RWPE2 (cell line): Measurements from ENCODE around the gene MET.
"Not testable (repeated sequence)": the region's sequence is repeated elsewhere in the genome, so short reads cannot be mapped to it uniquely, and the experiment has no call there.

Experiments used
- ATAC-seq: fragments of 200-7000 bp; cut with Tn5 transposase; 3 replicates; pipeline ENCODE4 v1.9.1; 2021; ENCODE audit warnings: low read depth
- DNase-seq: peaks from one replicate; pipeline ENCODE4 v3.0.0-alpha.2; 2020; ENCODE audit warnings: low spot score
- H3K27ac ChIP-seq: fragments of 450-650 bp; 2 replicates; pipeline ENCODE4 v1.5.1; 2017; ENCODE audit warnings: mild to moderate bottlenecking; ENCODE audit not compliant: poor library complexity, severe bottlenecking
- H3K27me3 ChIP-seq: fragments of 250-450 bp; sonication (Bioruptor Pico); 2 replicates; pipeline ENCODE4 v1.5.1; 2021; ENCODE audit warnings: mild to moderate bottlenecking, moderate library complexity; ENCODE audit not compliant: insufficient read depth, poor library complexity, severe bottlenecking
- H3K36me3 ChIP-seq: fragments of 250-450 bp; sonication (Bioruptor Pico); 2 replicates; pipeline ENCODE4 v1.5.1; 2020; ENCODE audit warnings: low read depth, mild to moderate bottlenecking, moderate library complexity
- H3K4me1 ChIP-seq: fragments of 250-450 bp; sonication (Bioruptor Pico); 2 replicates; pipeline ENCODE4 v1.5.1; 2021; ENCODE audit warnings: mild to moderate bottlenecking, moderate library complexity; ENCODE audit not compliant: insufficient read depth, poor library complexity, severe bottlenecking
- H3K4me3 ChIP-seq: fragments of 250-450 bp; sonication (Bioruptor Pico); 2 replicates; pipeline ENCODE4 v1.5.1; 2021; ENCODE audit warnings: mild to moderate bottlenecking, moderate library complexity; ENCODE audit not compliant: severe bottlenecking
- H3K9me3 ChIP-seq: fragments of 250-450 bp; sonication (Bioruptor Pico); 2 replicates; pipeline ENCODE4 v1.5.1; 2021; ENCODE audit warnings: mild to moderate bottlenecking, moderate library complexity; ENCODE audit not compliant: severe bottlenecking
- TF ChIP-seq, protein P1 (sequence below): fragments of 450-650 bp; IDR thresholded peaks from one replicate; pipeline ENCODE4 v1.5.1; 2017; ENCODE audit warnings: mild to moderate bottlenecking, moderate library complexity; ENCODE audit not compliant: poor library complexity, severe bottlenecking

The MET gene

DNA sequence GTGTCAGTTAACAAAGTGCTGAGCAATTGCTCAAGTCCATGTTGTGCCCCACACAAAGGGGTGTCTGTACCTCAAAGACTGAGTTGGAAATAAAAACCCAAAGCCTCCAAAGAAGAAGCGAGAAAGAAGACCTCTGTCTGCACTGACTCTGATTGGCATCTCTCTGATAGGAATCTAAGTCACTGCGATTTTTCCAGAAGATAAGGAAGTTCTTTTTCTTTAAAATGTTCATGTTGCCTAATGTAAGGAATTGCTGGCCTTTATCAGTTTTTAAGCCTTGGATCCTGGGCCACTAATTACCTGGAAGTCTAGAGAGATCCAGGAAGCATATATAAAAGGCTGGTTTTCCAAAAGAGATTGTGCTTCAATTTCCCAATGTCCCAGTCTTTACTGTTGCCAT is 24.1 kb upstream of the MET start:
- DNase-seq (no peak), ATAC-seq (no peak)
- no peak overlapping the region for H3K27ac ChIP-seq
- H3K4me3 ChIP-seq: no peak overlapping the region
- no peaks in the 10 kb centered on the region for H3K27me3 ChIP-seq
- H3K9me3 ChIP-seq: no peaks in the 10 kb centered on the region
- no peaks in the 10 kb centered on the region for H3K36me3 ChIP-seq
- TF ChIP-seq, protein P1, sequence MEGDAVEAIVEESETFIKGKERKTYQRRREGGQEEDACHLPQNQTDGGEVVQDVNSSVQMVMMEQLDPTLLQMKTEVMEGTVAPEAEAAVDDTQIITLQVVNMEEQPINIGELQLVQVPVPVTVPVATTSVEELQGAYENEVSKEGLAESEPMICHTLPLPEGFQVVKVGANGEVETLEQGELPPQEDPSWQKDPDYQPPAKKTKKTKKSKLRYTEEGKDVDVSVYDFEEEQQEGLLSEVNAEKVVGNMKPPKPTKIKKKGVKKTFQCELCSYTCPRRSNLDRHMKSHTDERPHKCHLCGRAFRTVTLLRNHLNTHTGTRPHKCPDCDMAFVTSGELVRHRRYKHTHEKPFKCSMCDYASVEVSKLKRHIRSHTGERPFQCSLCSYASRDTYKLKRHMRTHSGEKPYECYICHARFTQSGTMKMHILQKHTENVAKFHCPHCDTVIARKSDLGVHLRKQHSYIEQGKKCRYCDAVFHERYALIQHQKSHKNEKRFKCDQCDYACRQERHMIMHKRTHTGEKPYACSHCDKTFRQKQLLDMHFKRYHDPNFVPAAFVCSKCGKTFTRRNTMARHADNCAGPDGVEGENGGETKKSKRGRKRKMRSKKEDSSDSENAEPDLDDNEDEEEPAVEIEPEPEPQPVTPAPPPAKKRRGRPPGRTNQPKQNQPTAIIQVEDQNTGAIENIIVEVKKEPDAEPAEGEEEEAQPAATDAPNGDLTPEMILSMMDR: no peak
- H3K4me1 ChIP-seq: peaks cover 11% of the 10 kb centered on the region

DNA sequence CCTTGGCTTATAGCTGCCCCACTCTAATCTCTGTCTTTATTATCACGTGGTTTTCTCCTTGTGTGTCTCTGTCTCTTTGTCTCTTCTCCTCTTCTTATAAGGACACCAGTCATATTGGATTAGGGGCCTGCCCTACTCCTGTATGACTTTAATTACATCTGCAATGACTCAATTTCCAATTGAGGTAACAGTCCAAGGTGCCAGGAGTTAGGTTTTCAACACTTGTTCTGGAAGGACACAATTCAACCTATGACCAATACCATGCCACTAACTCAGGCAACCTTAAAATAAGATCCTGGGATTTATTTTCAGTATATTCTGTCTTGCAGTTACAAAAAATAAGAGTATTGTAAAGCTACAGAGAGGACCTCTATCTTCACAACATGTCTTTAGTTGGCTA is 21.6 kb upstream of the MET start:
- no peaks in the 10 kb centered on the region for H3K36me3 ChIP-seq
- H3K27ac ChIP-seq: no peak overlapping the region
- peaks cover 29% of the 10 kb centered on the region for H3K4me1 ChIP-seq
- H3K27me3 ChIP-seq: no peaks in the 10 kb centered on the region
- no peaks in the 10 kb centered on the region for H3K9me3 ChIP-seq
- no peak for DNase-seq
- TF ChIP-seq, protein P1: no peak
- ATAC-seq: no peak
- H3K4me3 ChIP-seq: no peak overlapping the region

DNA sequence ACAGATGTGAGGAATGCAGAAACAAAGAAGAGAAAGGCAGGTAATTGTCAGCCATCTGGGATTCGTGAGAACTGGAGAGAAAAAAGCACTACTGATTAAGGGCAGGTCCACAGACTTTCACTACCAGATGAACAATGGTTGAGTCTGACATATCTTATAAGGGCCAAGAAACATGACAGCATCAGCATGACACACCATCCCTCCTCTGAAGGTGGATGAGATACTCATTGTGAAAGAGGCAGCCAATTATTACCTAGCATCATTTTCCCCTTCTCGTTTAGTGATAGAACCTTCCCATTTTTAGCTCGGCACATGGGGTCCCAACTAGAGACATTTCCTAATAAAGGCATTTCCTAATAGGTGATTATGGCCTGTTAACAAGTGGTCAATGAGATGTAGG is 19.2 kb upstream of the MET start:
- Histone ChIP-seq H3K9me3 (no peaks in the 10 kb centered on the region), H3K4me3 (no peak overlapping the region), H3K36me3 (no peaks in the 10 kb centered on the region), H3K27ac (peak overlapping the region; percentile 94), H3K4me1 (peaks cover 29% of the 10 kb centered on the region), H3K27me3 (no peaks in the 10 kb centered on the region)
- TF ChIP-seq, protein P1: no peak
- DNase-seq (no peak), ATAC-seq (peak; percentile 39; the same call in 2 of the 3 replicates)

DNA sequence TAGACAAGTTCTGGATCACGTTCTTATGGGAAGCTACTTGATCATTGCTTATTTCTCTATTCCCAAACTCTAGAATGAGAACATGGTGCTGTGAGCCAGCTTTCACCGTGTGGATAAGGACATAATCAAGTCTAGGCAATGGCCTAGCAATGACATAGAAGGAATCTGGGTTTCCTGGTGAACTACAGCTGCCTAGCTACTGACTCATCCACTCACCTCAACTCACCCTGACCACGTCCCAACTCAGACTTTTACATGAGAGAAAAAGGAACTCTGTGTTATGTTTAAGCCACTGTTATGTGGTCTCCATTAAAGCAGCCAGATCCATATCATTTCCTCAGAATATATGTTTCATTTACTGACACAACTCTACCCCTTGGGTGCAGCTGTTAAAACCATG is 18.8 kb upstream of the MET start:
- H3K27ac ChIP-seq: peak overlapping the region; percentile 94
- ATAC-seq: peak; percentile 98
- no peak for DNase-seq
- H3K9me3 ChIP-seq: no peaks in the 10 kb centered on the region
- no peaks in the 10 kb centered on the region for H3K36me3 ChIP-seq
- no peak overlapping the region for H3K4me3 ChIP-seq
- TF ChIP-seq, protein P1: no peak
- H3K4me1 ChIP-seq: peaks cover 29% of the 10 kb centered on the region
- H3K27me3 ChIP-seq: no peaks in the 10 kb centered on the region

DNA sequence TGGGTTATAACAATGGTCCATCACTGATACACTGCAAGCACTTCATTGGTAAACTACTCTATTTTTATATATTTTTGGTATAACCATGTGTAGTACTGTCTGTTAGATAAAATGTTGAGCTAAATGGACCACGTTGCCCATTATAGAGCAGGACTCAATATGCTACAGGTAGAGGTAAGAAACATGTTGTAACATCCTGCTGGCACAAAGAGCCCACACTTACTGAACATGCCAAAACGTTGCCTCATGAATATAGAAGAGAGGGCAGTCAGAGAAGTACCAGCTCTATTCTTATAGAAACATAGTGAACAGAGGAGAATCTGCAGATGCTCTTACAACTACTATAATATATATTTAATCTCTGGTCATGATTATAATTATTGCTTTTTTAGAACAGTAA is 18.4 kb upstream of the MET start:
- peaks cover 29% of the 10 kb centered on the region for H3K4me1 ChIP-seq

DNA sequence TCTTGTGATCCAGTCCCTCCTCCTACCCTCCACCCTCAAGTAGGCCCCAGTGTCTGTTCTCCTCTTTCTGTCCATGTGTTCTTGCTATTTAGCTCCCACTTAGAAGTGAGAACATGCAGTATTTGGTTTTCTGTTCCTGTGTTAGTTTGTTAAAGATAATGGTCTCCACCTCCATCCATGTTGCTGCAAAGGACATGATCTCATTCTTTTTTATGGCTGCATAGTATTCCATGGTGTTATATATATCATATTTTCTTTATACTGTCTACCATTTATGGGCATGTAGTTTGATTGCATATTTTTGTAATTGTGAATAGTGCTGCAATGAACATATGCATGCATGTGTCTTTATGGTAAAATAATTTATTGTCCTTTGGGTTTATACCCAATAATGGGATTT is 12.7 kb upstream of the MET start:
- H3K27ac ChIP-seq, H3K4me1 ChIP-seq, DNase-seq, ATAC-seq, H3K27me3 ChIP-seq, H3K9me3 ChIP-seq, H3K36me3 ChIP-seq, H3K4me3 ChIP-seq: not testable (repeated sequence)

More for the DNA sequence above, 18.4 kb upstream of the MET start:
- H3K9me3 ChIP-seq: no peaks in the 10 kb centered on the region
- no peak for DNase-seq
- peak; percentile 86 for ATAC-seq
- no peaks in the 10 kb centered on the region for H3K36me3 ChIP-seq
- no peak overlapping the region for H3K4me3 ChIP-seq
- TF ChIP-seq, protein P1: no peak
- no peaks in the 10 kb centered on the region for H3K27me3 ChIP-seq
- H3K27ac ChIP-seq: peak overlapping the region; percentile 94
